Measurements from ENCODE around the gene CADM3.

- TF ChIP-seq CTCF (IDR thresholded peaks at IDR 0.05) (no peak), POLR2A (IDR thresholded peaks at IDR 0.05) (no peak)
Measured at GRCh38 chr1:159163614-159164228, 7.7 kb upstream of the CADM3 start.

All from right lobe of liver (tissue), 4 donors.